ENCODE measurements around the gene PPP2R5A. TPM values are rescaled to one million over a fixed set of nuclear protein-coding genes. Genes with fewer than 3 reads are reported as not detected.

The PPP2R5A gene
- total RNA-seq, 2 experiments from 2014 or later, result 44.3 to 46.2 TPM

GRCh38 chr1:212256369-212256768 is 28.8 kb upstream of the PPP2R5A start:
- Histone ChIP-seq H3K9me3 (ENCODE audit: control insufficient read depth in 1 of 2, insufficient read depth in 1 of 2, low read length in 2 of 2) (no peaks in the 10 kb centered on the region), H3K27me3 (ENCODE audit: control insufficient read depth in 1 of 2, insufficient read depth in 2 of 2, low read length in 2 of 2) (no peaks in the 10 kb centered on the region), H3K27ac (ENCODE audit: low read depth in 1 of 2, low read length in 2 of 2) (peak overlapping the region; percentile 21 to 58), H3K4me3 (ENCODE audit: low read length) (peak overlapping the region; percentile 25), H3K4me1 (ENCODE audit: insufficient read depth, low read length) (peaks cover 63% of the 10 kb centered on the region), H3K36me3 (ENCODE audit: insufficient read depth, low read length) (no peaks in the 10 kb centered on the region)
- no peaks in the 10 kb centered on the region for H3K9me3 Mint-ChIP-seq
- no peaks in the 10 kb centered on the region for H3K27me3 Mint-ChIP-seq
- CTCF ChIA-PET, result interaction anchor here (0.5 to 1.2 kb wide), 3 partner anchors 15 to 185 kb away, joined by 3 read pairs; no protein-coding TSS in a partner anchor
- no peaks in the 10 kb centered on the region for H3K36me3 Mint-ChIP-seq (ENCODE audit: low read depth)
- intact Hi-C loops (cut with DNase I, micrococcal nuclease), result no loop called here
- POLR2A ChIA-PET, result interaction anchor here (0.7 to 4.3 kb wide), 7 partner anchors 13 to 221 kb away, joined by 3 to 44 read pairs (median 3); partner anchors contain the start of genes DTL, INTS7 and PPP2R5A
- peaks cover 78% of the 10 kb centered on the region for H3K4me1 Mint-ChIP-seq (ENCODE audit: low read depth)
- peak; percentile 79 for ATAC-seq (ENCODE audit: poor library complexity)
- peak in 10 of 14 experiments; percentile 5 to 86 (median 35) for DNase-seq
- H3K27ac Mint-ChIP-seq, result peak overlapping the region; percentile 64
- no peak for TF ChIP-seq CTCF (IDR thresholded peaks at IDR 0.05)
- peak overlapping the region; percentile 40 for H3K4me3 Mint-ChIP-seq

GRCh38 chr1:212257157-212257556 is 28.1 kb upstream of the PPP2R5A start:
- ATAC-seq (ENCODE audit: poor library complexity) (no peak), DNase-seq (no peak)
- Histone ChIP-seq H3K9me3 (ENCODE audit: control insufficient read depth in 1 of 2, insufficient read depth in 1 of 2, low read length in 2 of 2) (no peaks in the 10 kb centered on the region), H3K27ac (ENCODE audit: low read depth in 1 of 2, low read length in 2 of 2) (no peak overlapping the region), H3K27me3 (ENCODE audit: control insufficient read depth in 1 of 2, insufficient read depth in 2 of 2, low read length in 2 of 2) (no peaks in the 10 kb centered on the region), H3K4me1 (ENCODE audit: insufficient read depth, low read length) (peaks cover 58% of the 10 kb centered on the region), H3K36me3 (ENCODE audit: insufficient read depth, low read length) (no peaks in the 10 kb centered on the region), H3K4me3 (ENCODE audit: low read length) (no peak overlapping the region)
- H3K36me3 Mint-ChIP-seq (ENCODE audit: low read depth), result no peaks in the 10 kb centered on the region
- no peaks in the 10 kb centered on the region for H3K9me3 Mint-ChIP-seq
- H3K27me3 Mint-ChIP-seq, result no peaks in the 10 kb centered on the region
- no peak overlapping the region for H3K4me3 Mint-ChIP-seq
- peak overlapping the region; percentile 64 for H3K27ac Mint-ChIP-seq
- TF ChIP-seq CTCF (IDR thresholded peaks at IDR 0.05), result no peak
- intact Hi-C loops (cut with DNase I, micrococcal nuclease), result no loop called here
- CTCF ChIA-PET, result interaction anchor here (1.2 kb wide), 1 partner anchor 186 kb away, joined by 3 read pairs; no protein-coding TSS in a partner anchor
- peaks cover 74% of the 10 kb centered on the region for H3K4me1 Mint-ChIP-seq (ENCODE audit: low read depth)
- POLR2A ChIA-PET, result interaction anchor here (1.1 to 4.3 kb wide), 3 partner anchors 14 to 30 kb away, joined by 3 to 44 read pairs (median 18); partner anchors contain the start of gene PPP2R5A

GRCh38 chr1:212259693-212260480 is 25.3 kb upstream of the PPP2R5A start:
- intact Hi-C loops (cut with DNase I, micrococcal nuclease), result no loop called here
- peaks cover 31% of the 10 kb centered on the region for H3K4me1 ChIP-seq (ENCODE audit: insufficient read depth, low read length)
- no peak for TF ChIP-seq CTCF (IDR thresholded peaks at IDR 0.05)
- H3K9me3 ChIP-seq (ENCODE audit: control insufficient read depth in 1 of 2, insufficient read depth in 1 of 2, low read length in 2 of 2), result no peaks in the 10 kb centered on the region
- ChIA-PET POLR2A (no interaction called here), CTCF (no interaction called here)
- H3K9me3 Mint-ChIP-seq, result no peaks in the 10 kb centered on the region
- no peaks in the 10 kb centered on the region for H3K36me3 ChIP-seq (ENCODE audit: insufficient read depth, low read length)
- no peak overlapping the region for H3K27ac ChIP-seq (ENCODE audit: low read depth in 1 of 2, low read length in 2 of 2)
- H3K27ac Mint-ChIP-seq, result no peak overlapping the region
- H3K27me3 ChIP-seq (ENCODE audit: control insufficient read depth in 1 of 2, insufficient read depth in 2 of 2, low read length in 2 of 2), result no peaks in the 10 kb centered on the region
- H3K36me3 Mint-ChIP-seq (ENCODE audit: low read depth), result no peaks in the 10 kb centered on the region
- no peak overlapping the region for H3K4me3 ChIP-seq (ENCODE audit: low read length)
- H3K27me3 Mint-ChIP-seq, result no peaks in the 10 kb centered on the region
- no peak for ATAC-seq (ENCODE audit: poor library complexity)
- DNase-seq, result no peak
- H3K4me3 Mint-ChIP-seq, result no peak overlapping the region
- H3K4me1 Mint-ChIP-seq (ENCODE audit: low read depth), result peaks cover 51% of the 10 kb centered on the region

Data from CD4-positive, alpha-beta T cell (primary cell).